SK-MEL-5 (cell line): ENCODE measurements around the gene DPF3. TPM values are rescaled to one million over a fixed set of nuclear protein-coding genes. Genes with fewer than 3 reads are reported as not detected.

ENCODE experiments used
- DNase-seq: peaks from one replicate; pipeline ENCODE4 v3.0.0-alpha.2; 2016; ENCODE audit warnings: low read depth, low spot score
- in situ Hi-C: cut with HindIII; loops from 2 replicates; pipeline ENCODE4 v1.10.0; 2016; ENCODE audit warnings: low sequenced_read_pairs, high pct_unique_total_duplicates, low pct_unique_long_range_greater_than_20kb
- total RNA-seq: library from RNA; depleted of rRNA; stranded (reverse); fragments of >200 nt; shearing (Covaris generic); gene quantifications from 2 replicates; pipeline ENCODE4 v1.2.3, GENCODE V29; 2014

Gene DPF3
- total RNA-seq, 1 experiment from 2014 or later, result 1.3 TPM

- DNase-seq, result no peak
- in situ Hi-C loops, result no loop called here
Measured at GRCh38 chr14:72863216-72864006, 30.5 kb downstream of the DPF3 start.

GRCh38 chr14:72856530-72857266, 37.2 kb downstream of the DPF3 start:
- in situ Hi-C loops, result no loop called here
- no peak for DNase-seq

GRCh38 chr14:72855913-72856312, 38.0 kb downstream of the DPF3 start:
- in situ Hi-C loops, result no loop called here
- DNase-seq, result no peak

- no peak for DNase-seq
- in situ Hi-C loops, result no loop called here
Measured at GRCh38 chr14:72852194-72852593, 41.7 kb downstream of the DPF3 start.

- DNase-seq, result no peak
- in situ Hi-C loops, result no loop called here
Measured at GRCh38 chr14:72851635-72852034, 42.3 kb downstream of the DPF3 start.

GRCh38 chr14:72850360-72850759, 43.5 kb downstream of the DPF3 start:
- no peak for DNase-seq
- in situ Hi-C loops, result no loop called here

- DNase-seq, result no peak
- in situ Hi-C loops, result no loop called here
Measured at GRCh38 chr14:72849222-72849621, 44.7 kb downstream of the DPF3 start.

GRCh38 chr14:72847721-72848120, 46.2 kb downstream of the DPF3 start:
- no peak for DNase-seq
- in situ Hi-C loops, result no loop called here

- in situ Hi-C loops, result no loop called here
Measured at GRCh38 chr14:72845683-72846082, 48.2 kb downstream of the DPF3 start.

GRCh38 chr14:72845196-72845595, 48.7 kb downstream of the DPF3 start:
- no peak for DNase-seq
- in situ Hi-C loops, result no loop called here

More at GRCh38 chr14:72845683-72846082, 48.2 kb downstream of the DPF3 start:
- DNase-seq, result no peak

- in situ Hi-C loops, result no loop called here
- no peak for DNase-seq
Measured at GRCh38 chr14:72844524-72844923, 49.4 kb downstream of the DPF3 start.

GRCh38 chr14:72839753-72840607, 53.9 kb downstream of the DPF3 start:
- in situ Hi-C loops, result no loop called here
- no peak for DNase-seq

GRCh38 chr14:72839351-72839750, 54.5 kb downstream of the DPF3 start:
- DNase-seq, result no peak
- in situ Hi-C loops, result no loop called here

- in situ Hi-C loops, result no loop called here
- DNase-seq, result no peak
Measured at GRCh38 chr14:72836085-72836484, 57.8 kb downstream of the DPF3 start.

GRCh38 chr14:72833174-72833573, 60.7 kb downstream of the DPF3 start:
- no peak for DNase-seq
- in situ Hi-C loops, result no loop called here

GRCh38 chr14:72830786-72831594, 62.9 kb downstream of the DPF3 start:
- in situ Hi-C loops, result no loop called here
- no peak for DNase-seq

GRCh38 chr14:72830356-72830755, 63.5 kb downstream of the DPF3 start:
- in situ Hi-C loops, result no loop called here
- DNase-seq, result no peak
